ENCODE measurements around the gene RNF148.

GRCh38 chr7:122691569-122692235 lies 11.0 kb downstream of the RNF148 start:
- TF ChIP-seq ZBTB33 (IDR thresholded peaks at IDR 0.05) (no peak), CTCF (IDR thresholded peaks at IDR 0.05; ENCODE audit: low read depth, low read length, missing input control) (no peak), TAF1 (conservative IDR thresholded peaks at IDR 0.05) (no peak), MAX (IDR thresholded peaks at IDR 0.05) (no peak), GABPA (IDR thresholded peaks at IDR 0.05 in 1 of 2, conservative IDR thresholded peaks at IDR 0.05 in 1 of 2) (no peak), SP1 (IDR thresholded peaks at IDR 0.05) (no peak)

All from liver (tissue), 3 donors.